DND-41 (cell line): Measurements from ENCODE around the gene FAS.

Source experiments
- CTCF ChIP-seq: IDR thresholded peaks from 2 replicates; pipeline ENCODE4 v1.5.1; 2012; ENCODE audit warnings: borderline replicate concordance, low read length, moderate library complexity, mild to moderate bottlenecking; ENCODE audit not compliant: poor library complexity, severe bottlenecking; ENCODE audit errors: extremely low read depth
- EZH2 ChIP-seq: IDR thresholded peaks from 3 replicates; pipeline ENCODE4 v1.6.1; 2012; ENCODE audit warnings: borderline replicate concordance, low read depth, mild to moderate bottlenecking, moderate library complexity, low read length, inconsistent platforms; ENCODE audit not compliant: severe bottlenecking

DNA sequence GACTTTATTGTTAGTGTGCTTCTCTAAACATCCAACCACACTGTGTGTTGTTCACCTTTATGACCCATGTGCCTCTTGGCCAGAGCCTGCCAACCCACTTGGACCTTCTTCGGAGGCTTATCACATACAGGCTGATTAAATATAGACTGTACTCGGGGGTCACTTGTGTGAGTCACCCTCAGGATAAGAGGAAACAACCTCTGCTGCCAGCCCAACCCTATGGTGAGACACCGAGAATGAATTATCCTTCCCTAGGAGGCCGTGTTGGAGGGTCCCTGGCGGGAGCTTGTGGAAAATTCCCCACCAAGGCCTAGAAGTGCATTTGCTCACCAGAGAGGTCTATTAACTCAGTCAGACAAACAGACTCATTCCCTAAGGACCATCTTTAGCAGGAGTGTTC lies 63.0 kb downstream of the FAS start:
- TF ChIP-seq CTCF (no peak), EZH2 (no peak)
